Activated naive CD8-positive, alpha-beta T cell treated with anti-CD3 and anti-CD28 coated beads, Interleukin-2, amount 50 U/mL, for 16 hours (primary cell): Measurements from ENCODE around the gene MFAP4.

Experiments used
- DNase-seq: peaks from one replicate; pipeline ENCODE4 v3.0.0-alpha.2; 2020; ENCODE audit warnings: low read depth, low spot score

Gene MFAP4

DNA sequence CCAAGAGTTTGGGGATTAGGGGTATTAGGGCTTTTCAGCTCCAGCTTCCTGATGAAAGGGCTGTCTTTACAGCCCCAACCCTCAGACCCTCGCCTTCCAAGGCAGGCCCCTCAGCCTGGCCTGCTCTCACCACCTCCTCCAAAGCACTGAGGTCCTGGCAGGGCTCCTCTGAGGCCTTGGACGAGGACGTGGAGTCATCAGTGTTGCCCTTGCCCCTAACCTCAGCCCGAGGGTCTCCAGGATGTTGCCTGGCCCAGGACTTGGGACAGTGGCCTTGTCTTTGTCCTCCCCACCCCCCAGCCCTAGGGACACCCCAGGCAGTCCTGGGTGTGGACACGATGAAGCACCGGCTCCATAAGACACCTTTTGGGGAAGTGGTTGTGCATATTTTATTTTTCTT is 52.7 kb downstream of the MFAP4 start:
- no peak for DNase-seq

GRCh38 chr17:19333736-19334290 is 53.2 kb downstream of the MFAP4 start:
- DNase-seq, result no peak
